Measurements from ENCODE around the gene CRYGN. TPM values are rescaled to one million over a fixed set of nuclear protein-coding genes. Genes with fewer than 3 reads are reported as not detected.

Gene CRYGN
- total and polyA plus RNA-seq, 4 donors, result under 0.01 to 0.02 TPM; not detected in 2

GRCh38 chr7:151398446-151399304 lies 41.3 kb downstream of the CRYGN start:
- no peak overlapping the region for H3K9ac ChIP-seq (ENCODE audit: low read depth in 1 of 2, low read length in 2 of 2)
- H3K4me1 ChIP-seq (ENCODE audit: control insufficient read depth in 4 of 4, insufficient read depth in 4 of 4, low read length in 3 of 4), result peaks cover 1 to 4% (median 2%) of the 10 kb centered on the region in 4 donors
- H3K27ac ChIP-seq (ENCODE audit: low read depth in 1 of 2, low read length in 2 of 2), result no peak overlapping the region
- H3K36me3 ChIP-seq (ENCODE audit: control insufficient read depth in 4 of 4, insufficient read depth in 3 of 4, low read depth in 1 of 4, low read length in 3 of 4), result no peaks in the 10 kb centered on the region
- 93% methylated on average over 19 of the region's 19 CpGs for WGBS
- H3K9me3 ChIP-seq (ENCODE audit: control insufficient read depth in 4 of 4, low read length in 3 of 4), result no peaks in the 10 kb centered on the region
- no peak for TF ChIP-seq CTCF (IDR thresholded peaks at IDR 0.05; ENCODE audit: low read depth, low read length, missing input control)
- TF ChIP-seq EGR1 (IDR thresholded peaks at IDR 0.05; ENCODE audit: low read depth in 2 of 2), result no peak
- TF ChIP-seq MAX (IDR thresholded peaks at IDR 0.05), result no peak
- TF ChIP-seq JUND (IDR thresholded peaks at IDR 0.05), result no peak
- no peak for TF ChIP-seq GABPA (IDR thresholded peaks at IDR 0.05 in 1 of 2, conservative IDR thresholded peaks at IDR 0.05 in 1 of 2)
- TF ChIP-seq HNF4G (IDR thresholded peaks at IDR 0.05), result no peak
- TF ChIP-seq FOXA2 (IDR thresholded peaks at IDR 0.05), result no peak
- TF ChIP-seq TAF1 (conservative IDR thresholded peaks at IDR 0.05), result no peak
- TF ChIP-seq ATF3 (IDR thresholded peaks at IDR 0.05), result no peak
- TF ChIP-seq ZBTB33 (IDR thresholded peaks at IDR 0.05), result no peak
- TF ChIP-seq REST (IDR thresholded peaks at IDR 0.05), result no peak
- no peak for TF ChIP-seq SP1 (IDR thresholded peaks at IDR 0.05)
- TF ChIP-seq FOXA1 (IDR thresholded peaks at IDR 0.05), result no peak
- no peak overlapping the region for H3K4me3 ChIP-seq (ENCODE audit: low read depth in 1 of 3, low read length in 3 of 3)
- no peaks in the 10 kb centered on the region for H3K27me3 ChIP-seq (ENCODE audit: control insufficient read depth in 4 of 4, insufficient read depth in 4 of 4, low read length in 3 of 4)
- DNase-seq (ENCODE audit: low spot score), result no peak

- 90% methylated on average over 13 of the region's 13 CpGs for WGBS
- Histone ChIP-seq H3K36me3 (ENCODE audit: control insufficient read depth in 4 of 4, insufficient read depth in 3 of 4, low read depth in 1 of 4, low read length in 3 of 4) (no peaks in the 10 kb centered on the region), H3K4me1 (ENCODE audit: control insufficient read depth in 4 of 4, insufficient read depth in 4 of 4, low read length in 3 of 4) (no peaks in the 10 kb centered on the region), H3K27ac (ENCODE audit: low read depth in 1 of 2, low read length in 2 of 2) (no peak overlapping the region), H3K9ac (ENCODE audit: low read depth in 1 of 2, low read length in 2 of 2) (no peak overlapping the region), H3K27me3 (ENCODE audit: control insufficient read depth in 4 of 4, insufficient read depth in 4 of 4, low read length in 3 of 4) (peaks cover 0 to 2% (median 0%) of the 10 kb centered on the region in 4 donors), H3K9me3 (ENCODE audit: control insufficient read depth in 4 of 4, low read length in 3 of 4) (no peaks in the 10 kb centered on the region), H3K4me3 (ENCODE audit: low read depth in 1 of 3, low read length in 3 of 3) (no peak overlapping the region)
- TF ChIP-seq ATF3 (IDR thresholded peaks at IDR 0.05) (no peak), EGR1 (IDR thresholded peaks at IDR 0.05; ENCODE audit: low read depth in 2 of 2) (no peak), REST (IDR thresholded peaks at IDR 0.05) (no peak)
- no peak for DNase-seq (ENCODE audit: low spot score)
Measured at GRCh38 chr7:151397026-151397425, 42.9 kb downstream of the CRYGN start.

Data from liver (tissue), 9 donors.